Common myeloid progenitor, CD34-positive (primary cell): ENCODE data around the gene SUCLG2.

Source experiments
- CTCF ChIA-PET: fragments of 350-600 bp; sonication (Branson Sonifier 250); formaldehyde crosslinking; loops from one replicate; lab custom pipeline; 2021; ENCODE audit warnings: antibody characterized with exemption; lab: Charles Lee
- POLR2A ChIA-PET: fragments of 350-600 bp; sonication (Branson Sonifier 250); formaldehyde crosslinking; loops from one replicate; lab custom pipeline; 2021; ENCODE audit warnings: antibody characterized with exemption; lab: Charles Lee
- DNase-seq, 3 donors: peaks; one replicate each; pipeline versions ENCODE4 v3.0.0 to v3.0.0-alpha.2; 2013
- H3K27ac ChIP-seq, 2 experiments: 1 replicate in 1 of 2; 2 replicates in 1 of 2; pipeline ENCODE4 v1.7.0; 2013; ENCODE audit warnings: inconsistent platforms in 2 of 2, low read length in 2 of 2, mild to moderate bottlenecking in 2 of 2, low read depth in 1 of 2, moderate library complexity in 1 of 2; ENCODE audit not compliant: severe bottlenecking in 2 of 2, insufficient read depth in 1 of 2, poor library complexity in 1 of 2
- H3K27me3 ChIP-seq, 5 experiments: replicated peaks in 2 of 5; 1 replicate in 3 of 5; 2 replicates in 2 of 5; pipeline versions ENCODE4 v1.6.1 to v1.7.0; 2013; ENCODE audit warnings: low read length in 4 of 5, mild to moderate bottlenecking in 2 of 5, moderate library complexity in 2 of 5, inconsistent platforms in 1 of 5; ENCODE audit not compliant: insufficient read depth in 5 of 5, control insufficient read depth in 4 of 5
- H3K36me3 ChIP-seq, 4 experiments: 1 replicate in 2 of 4; 2 replicates in 2 of 4; pipeline versions ENCODE4 v1.6.1 to v1.7.0; 2013; ENCODE audit warnings: low read length in 3 of 4, control low read depth in 1 of 4, mild to moderate bottlenecking in 1 of 4; ENCODE audit not compliant: control insufficient read depth in 4 of 4, insufficient read depth in 4 of 4
- H3K4me1 ChIP-seq, 4 experiments: 1 replicate in 3 of 4; 2 replicates in 1 of 4; pipeline versions ENCODE4 v1.6.1 to v1.7.1; 2013; ENCODE audit warnings: low read length in 3 of 4, mild to moderate bottlenecking in 3 of 4, control low read depth in 1 of 4, inconsistent platforms in 1 of 4, moderate library complexity in 1 of 4; ENCODE audit not compliant: control insufficient read depth in 4 of 4, insufficient read depth in 4 of 4; ENCODE audit errors: control extremely low read depth in 1 of 4
- H3K4me3 ChIP-seq, 7 experiments: 1 replicate in 4 of 7; 2 replicates in 3 of 7; pipeline versions ENCODE4 v1.5.1 to v1.7.0; 2013; ENCODE audit warnings: mild to moderate bottlenecking in 7 of 7, low read length in 6 of 7, moderate library complexity in 6 of 7, inconsistent platforms in 2 of 7, low read depth in 2 of 7, control low read depth in 1 of 7; ENCODE audit not compliant: insufficient read depth in 4 of 7, control insufficient read depth in 1 of 7; ENCODE audit errors: extremely low read depth in 1 of 7
- H3K9me3 ChIP-seq, 5 experiments: 1 replicate in 4 of 5; 2 replicates in 1 of 5; pipeline versions ENCODE4 v1.6.1 to v1.7.1; 2013; ENCODE audit warnings: low read length in 4 of 5, mild to moderate bottlenecking in 2 of 5, inconsistent platforms in 1 of 5, low read depth in 1 of 5, moderate library complexity in 1 of 5; ENCODE audit not compliant: control insufficient read depth in 4 of 5, insufficient read depth in 2 of 5; ENCODE audit errors: control extremely low read depth in 1 of 5
- WGBS: methylation state at CpG from one replicate; pipeline ENCODE4 v1.1.5; 2013; ENCODE audit not compliant: insufficient coverage; 5-methylcytosine and 5-hydroxymethylcytosine counted together

Gene SUCLG2

DNA sequence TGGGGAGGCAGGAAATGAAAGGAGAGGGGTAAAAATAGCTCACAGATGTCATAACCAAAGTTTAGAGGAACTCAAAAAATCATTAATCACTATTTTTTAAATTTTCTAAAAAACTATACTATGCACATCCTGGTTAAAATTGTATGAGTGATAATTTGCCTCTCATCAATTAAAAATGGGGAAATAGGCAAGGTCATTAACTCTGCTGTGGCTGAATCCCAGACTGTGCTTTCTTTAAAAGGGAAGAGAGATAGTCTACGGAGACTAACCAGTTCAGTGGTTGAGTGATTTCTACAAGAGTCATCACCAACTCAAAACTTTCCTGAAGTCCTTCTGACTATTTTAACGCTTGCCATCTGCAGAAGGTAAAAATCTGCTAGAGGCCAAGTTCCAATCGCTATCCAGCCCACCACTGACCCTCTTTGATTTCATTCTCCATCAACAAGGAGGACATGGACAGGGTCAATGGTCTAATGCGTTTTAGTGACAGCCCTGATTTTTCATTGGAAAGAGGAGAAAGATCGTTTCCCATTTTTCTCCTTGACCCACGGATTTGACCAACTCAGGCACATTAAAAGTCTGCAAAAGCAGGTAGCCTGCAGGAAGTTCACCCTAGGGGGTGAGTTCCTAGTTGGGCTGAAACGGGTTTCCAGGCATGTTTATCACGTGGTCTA is 850 bp downstream of the SUCLG2 start:
- Histone ChIP-seq H3K4me1 (peaks cover 20 to 31% (median 28%) of the 10 kb centered on the region in 4 experiments), H3K27ac (no peak overlapping the region), H3K36me3 (no peaks in the 10 kb centered on the region), H3K4me3 (peak overlapping the region; percentile 54 to 80 (median 73)), H3K27me3 (peaks cover 0 to 71% (median 29%) of the 10 kb centered on the region in 5 experiments), H3K9me3 (no peaks in the 10 kb centered on the region)
- ChIA-PET POLR2A (no interaction called here), CTCF (no interaction called here)
- DNase-seq, result peak in 1 of 3 donors; percentile 29
- WGBS, result 35% methylated on average over 5 of the region's 8 CpGs

DNA sequence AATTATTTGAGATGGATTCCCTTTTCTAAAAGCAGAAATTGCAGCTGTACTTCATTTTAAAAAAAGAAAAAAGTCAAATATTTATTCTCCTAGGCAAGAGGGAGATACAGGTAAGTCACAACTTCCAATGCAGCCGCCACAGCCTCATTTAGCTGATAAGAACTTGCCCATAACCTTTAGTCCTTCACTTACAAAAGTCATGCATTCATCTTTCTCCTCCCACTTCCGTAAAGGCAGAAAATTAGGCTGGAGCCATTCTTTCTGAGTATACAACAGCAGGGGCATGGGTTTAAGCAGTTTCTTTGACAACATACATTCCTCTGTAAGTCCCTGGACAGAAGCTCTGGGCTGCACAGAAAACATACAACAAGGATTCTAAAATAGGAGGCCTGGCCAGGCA is 4.3 kb downstream of the SUCLG2 start:
- CTCF ChIA-PET, result no interaction called here
- peaks cover 15 to 19% (median 17%) of the 10 kb centered on the region in 4 experiments for H3K4me1 ChIP-seq
- no peaks in the 10 kb centered on the region for H3K9me3 ChIP-seq
- no peak overlapping the region for H3K27ac ChIP-seq
- H3K4me3 ChIP-seq, result no peak overlapping the region
- POLR2A ChIA-PET, result no interaction called here
- WGBS, result 100% methylated on average over 1 of the region's 2 CpGs
- H3K27me3 ChIP-seq, result peaks cover 0 to 74% (median 16%) of the 10 kb centered on the region in 5 experiments
- no peak for DNase-seq
- H3K36me3 ChIP-seq, result no peaks in the 10 kb centered on the region

DNA sequence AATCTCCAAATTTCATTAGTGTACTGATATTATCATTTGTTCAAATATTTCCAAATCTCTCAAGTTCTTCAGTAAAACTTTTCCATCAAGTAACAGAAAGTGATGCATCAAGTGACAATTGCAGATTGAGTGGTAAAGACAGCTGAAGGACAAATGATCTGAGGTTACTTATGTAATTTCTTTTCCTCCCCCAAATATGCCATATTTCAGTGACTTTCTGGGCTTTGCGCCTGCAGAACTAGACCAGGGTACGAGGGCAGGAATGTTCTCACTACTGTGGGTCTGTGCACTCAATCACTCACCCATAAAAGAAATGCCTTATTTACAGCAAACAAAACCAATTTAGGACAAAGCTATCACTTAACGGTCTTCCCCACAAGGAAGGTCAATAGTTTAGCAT is 4.7 kb downstream of the SUCLG2 start:
- 100% methylated on average over 2 of the region's 3 CpGs for WGBS
- Histone ChIP-seq H3K9me3 (no peaks in the 10 kb centered on the region), H3K27ac (no peak overlapping the region), H3K4me1 (peaks cover 11 to 15% (median 13%) of the 10 kb centered on the region in 4 experiments), H3K36me3 (no peaks in the 10 kb centered on the region), H3K4me3 (no peak overlapping the region), H3K27me3 (peaks cover 0 to 70% (median 16%) of the 10 kb centered on the region in 5 experiments)
- DNase-seq, result no peak
- CTCF ChIA-PET, result interaction anchor here (0.6 kb wide), 1 partner anchor 96 kb away, joined by 3 read pairs; no protein-coding TSS in a partner anchor
- POLR2A ChIA-PET, result no interaction called here

DNA sequence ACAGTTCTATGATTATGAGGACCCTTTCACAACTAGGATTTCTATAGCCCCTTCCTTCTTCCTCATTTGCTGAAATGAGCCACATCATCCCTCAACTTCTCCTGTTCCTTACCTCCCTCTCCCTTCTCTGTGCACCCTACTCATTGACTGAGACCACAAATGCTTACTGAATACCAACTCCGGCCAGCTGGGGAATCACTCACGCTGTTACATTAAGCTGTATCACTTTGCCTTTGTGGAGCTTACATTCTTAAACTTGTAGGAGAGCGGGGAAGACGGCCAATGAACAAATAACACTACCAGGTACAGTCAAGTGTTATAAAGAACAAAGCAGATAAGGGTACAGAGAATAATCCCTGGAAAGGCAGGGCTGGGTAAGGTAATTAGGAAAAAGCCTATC is 5.7 kb downstream of the SUCLG2 start:
- Histone ChIP-seq H3K9me3 (no peaks in the 10 kb centered on the region), H3K4me1 (peaks cover 2 to 7% (median 5%) of the 10 kb centered on the region in 4 experiments), H3K27me3 (peaks cover 0 to 64% (median 13%) of the 10 kb centered on the region in 5 experiments), H3K27ac (no peak overlapping the region), H3K4me3 (no peak overlapping the region), H3K36me3 (no peaks in the 10 kb centered on the region)
- DNase-seq, result peak in 1 of 3 donors; percentile 4
- 95% methylated on average over 4 of the region's 4 CpGs for WGBS
- ChIA-PET CTCF (no interaction called here), POLR2A (no interaction called here)

DNA sequence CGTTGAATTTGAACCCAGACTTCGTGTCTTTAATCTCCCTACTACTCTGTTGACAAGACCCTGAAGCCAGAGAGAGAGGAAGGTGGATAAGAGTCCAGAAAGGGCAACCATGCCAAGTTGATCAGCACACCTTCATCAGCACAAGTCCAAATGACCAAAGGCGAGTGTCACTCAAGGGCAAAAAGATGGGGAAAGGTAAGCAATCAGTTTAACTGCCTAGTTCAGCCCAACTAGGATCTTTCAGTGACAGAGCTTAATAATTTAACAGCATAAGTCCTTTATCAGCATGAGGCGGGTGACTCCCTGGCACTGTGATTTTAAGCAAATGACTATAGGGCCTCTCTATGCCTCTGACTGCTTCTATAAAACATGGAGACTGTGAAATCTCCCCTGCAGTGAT is 6.2 kb downstream of the SUCLG2 start:
- H3K36me3 ChIP-seq, result no peaks in the 10 kb centered on the region
- peaks cover 0 to 63% (median 9%) of the 10 kb centered on the region in 5 experiments for H3K27me3 ChIP-seq
- no peak overlapping the region for H3K27ac ChIP-seq
- POLR2A ChIA-PET, result no interaction called here
- no CpG with 5 or more reads among the region's 4 CpGs for WGBS
- peaks cover 0 to 5% (median under 1%) of the 10 kb centered on the region in 4 experiments for H3K4me1 ChIP-seq
- H3K9me3 ChIP-seq, result no peaks in the 10 kb centered on the region
- CTCF ChIA-PET, result interaction anchor here (0.7 kb wide), 1 partner anchor 10 kb away, joined by 3 read pairs; no protein-coding TSS in a partner anchor
- DNase-seq, result no peak
- H3K4me3 ChIP-seq, result no peak overlapping the region

DNA sequence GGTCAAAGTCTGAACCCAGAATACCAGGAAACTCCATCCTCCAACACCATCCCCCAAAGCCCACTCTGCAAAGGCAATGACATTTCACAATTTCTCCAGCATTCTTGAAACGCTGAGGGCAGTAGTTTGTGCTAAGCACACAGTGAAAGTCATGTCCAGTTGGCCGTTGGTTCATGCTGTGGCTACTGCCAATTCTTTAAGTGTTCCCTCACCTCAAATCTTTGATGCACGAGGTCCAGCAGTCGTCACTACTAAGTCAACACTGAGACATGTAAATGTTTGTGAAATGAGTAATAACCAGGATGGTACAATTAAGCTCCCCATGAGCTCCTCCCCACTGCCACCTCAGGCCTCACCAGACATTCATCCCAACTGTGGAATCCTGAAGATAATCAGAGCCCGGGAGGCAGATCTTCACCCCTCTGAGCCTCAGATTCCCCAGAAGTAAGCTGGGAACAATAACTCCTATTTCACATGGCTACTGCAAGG is 7.0 kb downstream of the SUCLG2 start:
- Histone ChIP-seq H3K4me1 (no peaks in the 10 kb centered on the region), H3K9me3 (no peaks in the 10 kb centered on the region), H3K27me3 (peaks cover 0 to 62% (median 9%) of the 10 kb centered on the region in 5 experiments), H3K4me3 (no peak overlapping the region), H3K36me3 (no peaks in the 10 kb centered on the region), H3K27ac (no peak overlapping the region)
- ChIA-PET POLR2A (no interaction called here), CTCF (interaction anchor here (0.7 kb wide), 1 partner anchor 9 kb away, joined by 3 read pairs; no protein-coding TSS in a partner anchor)
- DNase-seq, result no peak
- WGBS, result 95% methylated on average over 2 of the region's 5 CpGs

DNA sequence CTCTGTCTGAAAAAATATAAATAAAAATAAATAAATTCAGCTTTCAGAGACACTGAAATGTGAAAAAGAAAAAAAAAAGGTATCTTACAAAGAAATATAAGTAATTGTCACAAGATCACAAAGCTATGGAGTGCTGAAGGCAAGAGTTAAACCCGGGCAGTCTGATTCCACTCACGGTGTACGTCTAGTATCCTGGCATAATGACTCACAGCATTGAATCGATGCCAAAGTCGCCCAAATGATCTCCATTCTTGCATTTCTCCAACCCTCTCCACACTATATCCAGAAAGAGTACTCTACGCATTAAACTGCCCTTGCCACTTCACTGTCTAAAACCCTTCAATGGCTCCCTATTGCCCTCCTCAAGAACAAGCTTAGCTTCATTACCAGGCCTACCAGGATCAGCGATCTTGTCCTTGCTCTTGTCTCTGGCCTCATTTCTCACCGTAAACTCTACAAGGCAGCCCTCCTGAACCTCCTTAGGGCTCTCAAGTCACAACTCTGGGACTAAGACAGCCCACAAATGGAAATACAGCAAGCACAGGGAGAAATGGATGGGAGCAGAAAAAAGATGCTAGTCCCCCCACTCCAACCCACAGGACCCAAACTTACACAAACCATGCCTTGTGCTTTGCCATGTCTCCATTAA is 7.7 kb downstream of the SUCLG2 start:
- Histone ChIP-seq H3K36me3 (no peaks in the 10 kb centered on the region), H3K9me3 (no peaks in the 10 kb centered on the region), H3K27me3 (peaks cover 0 to 61% (median 9%) of the 10 kb centered on the region in 5 experiments), H3K4me1 (no peaks in the 10 kb centered on the region), H3K27ac (no peak overlapping the region), H3K4me3 (no peak overlapping the region)
- no peak for DNase-seq
- CTCF ChIA-PET, result no interaction called here
- POLR2A ChIA-PET, result no interaction called here
- 93% methylated on average over 8 of the region's 8 CpGs for WGBS
